ENCODE results near the gene TMCC3. TPM values are rescaled to one million over a fixed set of nuclear protein-coding genes. Genes with fewer than 3 reads are reported as not detected.

Gene TMCC3
- total and polyA plus RNA-seq, 9 of the 15 experiments (the other 6 are each of a cell fraction or from before 2014, with no cell fraction given) = not detected

- no TSS peak for BruUV-seq (replicated peaks)
- Histone ChIP-seq H3K9ac (ENCODE audit: insufficient read depth in 1 of 2, low read depth in 2 of 2, low read length in 2 of 2) (no peak overlapping the region), H3K4me2 (ENCODE audit: insufficient read depth, low read length) (no peak overlapping the region), H3K27me3 (ENCODE audit: control insufficient read depth in 2 of 2, insufficient read depth in 2 of 2, low read length in 2 of 2) (peaks cover 3 to 7% of the 10 kb centered on the region in 2 experiments; a peak in 1 of 5 replicates), H3K27ac (ENCODE audit: extremely low read depth, low read depth, low read length) (no peak overlapping the region; the same call in 2 of the 3 replicates), H3K79me2 (ENCODE audit: control insufficient read depth, insufficient read depth, low read length) (no peaks in the 10 kb centered on the region), H3K36me3 (ENCODE audit: control insufficient read depth, insufficient read depth, low read length) (no peaks in the 10 kb centered on the region), H3K4me3 (no peak overlapping the region), H2AFZ (ENCODE audit: low read depth, low read length) (no peak overlapping the region), H4K20me1 (replicated peaks; ENCODE audit: control insufficient read depth, insufficient read depth, low read length) (no peaks in the 10 kb centered on the region), H3K4me1 (replicated peaks in 1 of 2; ENCODE audit: control insufficient read depth in 2 of 2, insufficient read depth in 2 of 2, low read length in 2 of 2) (no peaks in the 10 kb centered on the region), H3K9me3 (replicated peaks; ENCODE audit: control insufficient read depth, insufficient read depth, low read depth, low read length) (no peaks in the 10 kb centered on the region), H3K9me1 (ENCODE audit: control insufficient read depth, insufficient read depth, low read length) (no peaks in the 10 kb centered on the region)
- in situ Hi-C loops (cut with MboI) (no loop called here), intact Hi-C loops (cut with micrococcal nuclease) (no loop called here)
- DNase-seq (ENCODE audit: extremely low read depth in 1 of 4, low spot score in 3 of 4) = no peak
- no peak for FAIRE-seq
- no peak for ATAC-seq
- CTCF ChIA-PET (ENCODE audit: low intra/inter-chr PET ratio) = no interaction called here
- 0% methylated on average over 2 of the region's 2 CpGs for WGBS (ENCODE audit: insufficient coverage, low coverage, missing lambda C conversion rate)
- no peak for TF ChIP-seq PTBP1 (IDR thresholded peaks at IDR 0.05; ENCODE audit: low read depth, low read length)
- TF ChIP-seq SREBF1 (IDR thresholded peaks at IDR 0.05; ENCODE audit: borderline replicate concordance, low read depth, low read length) = no peak
- TF ChIP-seq NUFIP1 (IDR thresholded peaks at IDR 0.05; ENCODE audit: partially characterized antibody) = no peak
- TF ChIP-seq SAFB2 (IDR thresholded peaks at IDR 0.05; ENCODE audit: borderline replicate concordance, low read depth, low read length, severe bottlenecking) = no peak
- no peak for TF ChIP-seq ESRRB (CRISPR knock-in tag; IDR thresholded peaks at IDR 0.05; ENCODE audit: borderline replicate concordance)
- no peak for TF ChIP-seq TOE1 (IDR thresholded peaks at IDR 0.05; ENCODE audit: borderline replicate concordance)
- TF ChIP-seq TOE1 (CRISPR knock-in tag; IDR thresholded peaks at IDR 0.05; ENCODE audit: borderline replicate concordance, low read depth) = no peak
- no peak for TF ChIP-seq ZMIZ1 (IDR thresholded peaks at IDR 0.05; ENCODE audit: low read depth in 2 of 2, low read length in 2 of 2)
- POLR2A ChIA-PET = no interaction called here
Observed at GRCh38 chr12:94670898-94671297, 20.5 kb upstream of the TMCC3 start.

Measured in K562 (cell line).